Gastroesophageal sphincter (tissue), 3 donors: ENCODE measurements around the gene TMEM238.

Source experiments
- POLR2A ChIP-seq, 2 donors: fragments of 450-650 bp; IDR thresholded peaks; one replicate each; pipeline ENCODE4 v1.6.1; 2017; ENCODE audit warnings: antibody characterized with exemption in 2 of 2, mild to moderate bottlenecking in 2 of 2, moderate library complexity in 1 of 2
- TF ChIP-seq, protein P1 (sequence below), 4 experiments: fragments of 200-600 bp in 2 of 4; fragments of 450-650 bp in 2 of 4; sonication (generic) in 1 of 4; IDR thresholded peaks; one replicate each; pipeline ENCODE4 v1.5.1; 2017 to 2019; ENCODE audit warnings: antibody characterized with exemption in 4 of 4, mild to moderate bottlenecking in 2 of 4, moderate library complexity in 2 of 4

DNA sequence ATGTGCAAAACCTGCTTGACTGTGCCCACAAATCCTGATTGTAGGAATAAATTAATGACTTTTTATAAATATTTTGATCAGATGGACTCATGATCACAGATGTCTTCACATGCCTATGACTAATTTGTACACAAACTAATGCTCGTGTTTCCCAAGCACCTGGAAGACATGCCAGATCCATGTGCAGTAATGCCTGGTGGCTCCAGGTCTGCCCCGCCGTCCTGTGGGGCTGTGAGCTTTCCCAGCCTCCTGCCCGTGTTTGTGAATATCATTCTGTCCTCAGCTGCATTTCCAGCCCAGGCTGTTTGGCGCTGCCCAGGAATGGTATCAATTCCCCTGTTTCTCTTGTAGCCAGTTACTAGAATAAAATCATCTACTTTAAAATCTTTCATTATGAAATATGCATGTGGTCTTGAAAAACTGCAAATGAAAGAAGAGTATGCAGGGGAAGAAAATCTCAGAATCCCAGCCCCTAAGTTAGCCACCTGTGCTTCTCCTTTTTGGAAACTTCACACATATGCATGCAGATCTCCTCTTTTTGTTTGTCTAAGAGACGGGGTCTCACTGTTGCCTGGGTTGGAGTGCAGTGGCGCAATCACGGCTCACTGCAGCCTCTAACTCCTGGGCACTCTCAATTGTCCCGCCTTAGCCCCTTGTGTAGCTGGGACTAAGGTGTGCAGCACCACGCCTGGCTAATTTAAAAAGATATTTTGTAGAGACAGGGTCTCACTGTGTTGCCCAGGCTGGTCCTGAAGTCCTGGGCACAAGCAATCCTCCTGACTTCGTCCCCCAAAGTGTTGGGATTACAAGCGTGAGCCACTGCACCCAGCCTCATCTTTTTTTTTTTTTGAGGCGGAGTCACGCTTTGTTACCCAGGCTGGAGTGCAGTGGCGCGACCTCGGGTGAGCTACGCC lies 7.9 kb upstream of the TMEM238 start:
- TF ChIP-seq POLR2A (IDR thresholded peaks at IDR 0.05), result no peak
- TF ChIP-seq, protein P1, sequence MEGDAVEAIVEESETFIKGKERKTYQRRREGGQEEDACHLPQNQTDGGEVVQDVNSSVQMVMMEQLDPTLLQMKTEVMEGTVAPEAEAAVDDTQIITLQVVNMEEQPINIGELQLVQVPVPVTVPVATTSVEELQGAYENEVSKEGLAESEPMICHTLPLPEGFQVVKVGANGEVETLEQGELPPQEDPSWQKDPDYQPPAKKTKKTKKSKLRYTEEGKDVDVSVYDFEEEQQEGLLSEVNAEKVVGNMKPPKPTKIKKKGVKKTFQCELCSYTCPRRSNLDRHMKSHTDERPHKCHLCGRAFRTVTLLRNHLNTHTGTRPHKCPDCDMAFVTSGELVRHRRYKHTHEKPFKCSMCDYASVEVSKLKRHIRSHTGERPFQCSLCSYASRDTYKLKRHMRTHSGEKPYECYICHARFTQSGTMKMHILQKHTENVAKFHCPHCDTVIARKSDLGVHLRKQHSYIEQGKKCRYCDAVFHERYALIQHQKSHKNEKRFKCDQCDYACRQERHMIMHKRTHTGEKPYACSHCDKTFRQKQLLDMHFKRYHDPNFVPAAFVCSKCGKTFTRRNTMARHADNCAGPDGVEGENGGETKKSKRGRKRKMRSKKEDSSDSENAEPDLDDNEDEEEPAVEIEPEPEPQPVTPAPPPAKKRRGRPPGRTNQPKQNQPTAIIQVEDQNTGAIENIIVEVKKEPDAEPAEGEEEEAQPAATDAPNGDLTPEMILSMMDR (IDR thresholded peaks at IDR 0.05), result no peak
